ENCODE measurements around the gene GNA14. TPM values are rescaled to one million over a fixed set of nuclear protein-coding genes. Genes with fewer than 3 reads are reported as not detected.

GNA14 gene
- total RNA-seq, 2 experiments from 2014 or later, result not detected

- ChIA-PET POLR2A (no interaction called here), CTCF (ENCODE audit: unreplicated experiment) (no interaction called here)
- no TSS peak for BruUV-seq (replicated peaks)
- no peak overlapping the region for H3K27ac ChIP-seq (ENCODE audit: low read depth, low read length, poor library complexity, severe bottlenecking)
- H3K9me3 ChIP-seq (ENCODE audit: low read length), result 0 out of 2 replicates have a peak, but pooled peaks cover 10% of the 10 kb centered on the region
- no peak overlapping the region for H3K4me3 ChIP-seq (ENCODE audit: low read depth, low read length, poor library complexity, severe bottlenecking)
- intact Hi-C loops (cut with micrococcal nuclease; ENCODE audit: unreplicated experiment), result no loop called here
- TF ChIP-seq EZH2phosphoT487 (IDR thresholded peaks at IDR 0.05; ENCODE audit: borderline replicate concordance, low read depth, low read length), result no peak
- TF ChIP-seq, protein P1, sequence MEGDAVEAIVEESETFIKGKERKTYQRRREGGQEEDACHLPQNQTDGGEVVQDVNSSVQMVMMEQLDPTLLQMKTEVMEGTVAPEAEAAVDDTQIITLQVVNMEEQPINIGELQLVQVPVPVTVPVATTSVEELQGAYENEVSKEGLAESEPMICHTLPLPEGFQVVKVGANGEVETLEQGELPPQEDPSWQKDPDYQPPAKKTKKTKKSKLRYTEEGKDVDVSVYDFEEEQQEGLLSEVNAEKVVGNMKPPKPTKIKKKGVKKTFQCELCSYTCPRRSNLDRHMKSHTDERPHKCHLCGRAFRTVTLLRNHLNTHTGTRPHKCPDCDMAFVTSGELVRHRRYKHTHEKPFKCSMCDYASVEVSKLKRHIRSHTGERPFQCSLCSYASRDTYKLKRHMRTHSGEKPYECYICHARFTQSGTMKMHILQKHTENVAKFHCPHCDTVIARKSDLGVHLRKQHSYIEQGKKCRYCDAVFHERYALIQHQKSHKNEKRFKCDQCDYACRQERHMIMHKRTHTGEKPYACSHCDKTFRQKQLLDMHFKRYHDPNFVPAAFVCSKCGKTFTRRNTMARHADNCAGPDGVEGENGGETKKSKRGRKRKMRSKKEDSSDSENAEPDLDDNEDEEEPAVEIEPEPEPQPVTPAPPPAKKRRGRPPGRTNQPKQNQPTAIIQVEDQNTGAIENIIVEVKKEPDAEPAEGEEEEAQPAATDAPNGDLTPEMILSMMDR (conservative IDR thresholded peaks at IDR 0.05; ENCODE audit: low read length), result no peak
- no peaks in the 10 kb centered on the region for H3K9me2 ChIP-seq (ENCODE audit: insufficient read depth, low read length)
- no peak for DNase-seq (ENCODE audit: low spot score)
- H3K36me3 ChIP-seq (ENCODE audit: insufficient read depth, low read length), result no peaks in the 10 kb centered on the region
- no peaks in the 10 kb centered on the region for H4K20me1 ChIP-seq (ENCODE audit: insufficient read depth, low read length)
- no peak overlapping the region for H3K4me2 ChIP-seq (ENCODE audit: low read length)
- no peaks in the 10 kb centered on the region for H3K79me2 ChIP-seq (ENCODE audit: insufficient read depth, low read depth, low read length)
- no peak overlapping the region for H2AFZ ChIP-seq (ENCODE audit: low read length)
- no peaks in the 10 kb centered on the region for H3K4me1 ChIP-seq (ENCODE audit: insufficient read depth, low read length, poor library complexity, severe bottlenecking)
Measured at GRCh38 chr9:77541600-77541999, 106.5 kb downstream of the GNA14 start.

DNA sequence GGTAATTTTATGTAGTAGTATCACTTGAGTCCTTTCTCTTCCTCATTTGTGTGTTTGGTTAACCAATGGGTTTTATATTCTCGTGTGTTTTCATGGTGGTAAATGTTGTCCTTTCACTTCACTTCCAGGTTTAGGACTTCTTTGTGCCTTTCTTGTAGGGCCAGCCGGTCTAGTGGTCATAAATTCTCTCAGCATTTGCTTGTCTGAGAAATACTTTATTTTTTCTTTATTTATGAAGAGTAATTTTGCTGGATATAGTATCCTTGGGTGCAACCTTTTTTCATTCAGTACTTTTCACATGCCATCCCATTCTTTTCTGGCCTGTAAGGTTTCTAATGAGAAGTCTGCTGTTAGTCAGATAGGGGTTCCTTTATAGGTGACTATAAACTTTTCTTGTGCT lies 107.1 kb downstream of the GNA14 start:
- H3K36me3 ChIP-seq (ENCODE audit: insufficient read depth, low read length), result no peaks in the 10 kb centered on the region
- no peak overlapping the region for H3K4me3 ChIP-seq (ENCODE audit: low read depth, low read length, poor library complexity, severe bottlenecking)
- no peak overlapping the region for H3K4me2 ChIP-seq (ENCODE audit: low read length)
- no peaks in the 10 kb centered on the region for H3K4me1 ChIP-seq (ENCODE audit: insufficient read depth, low read length, poor library complexity, severe bottlenecking)
- H3K79me2 ChIP-seq (ENCODE audit: insufficient read depth, low read depth, low read length), result no peaks in the 10 kb centered on the region
- H3K9me2 ChIP-seq (ENCODE audit: insufficient read depth, low read length), result no peaks in the 10 kb centered on the region
- POLR2A ChIA-PET, result no interaction called here
- DNase-seq (ENCODE audit: low spot score), result no peak
- no peaks in the 10 kb centered on the region for H4K20me1 ChIP-seq (ENCODE audit: insufficient read depth, low read length)
- 0 out of 2 replicates have a peak, but pooled peaks cover 10% of the 10 kb centered on the region for H3K9me3 ChIP-seq (ENCODE audit: low read length)
- no peak overlapping the region for H3K27ac ChIP-seq (ENCODE audit: low read depth, low read length, poor library complexity, severe bottlenecking)
- intact Hi-C loops (cut with micrococcal nuclease; ENCODE audit: unreplicated experiment), result no loop called here
- no peak overlapping the region for H2AFZ ChIP-seq (ENCODE audit: low read length)
- TF ChIP-seq, protein P1 (conservative IDR thresholded peaks at IDR 0.05; ENCODE audit: low read length), result no peak
- no peak for TF ChIP-seq EZH2phosphoT487 (IDR thresholded peaks at IDR 0.05; ENCODE audit: borderline replicate concordance, low read depth, low read length)
- CTCF ChIA-PET (ENCODE audit: unreplicated experiment), result no interaction called here
- no TSS peak for BruUV-seq (replicated peaks)

DNA sequence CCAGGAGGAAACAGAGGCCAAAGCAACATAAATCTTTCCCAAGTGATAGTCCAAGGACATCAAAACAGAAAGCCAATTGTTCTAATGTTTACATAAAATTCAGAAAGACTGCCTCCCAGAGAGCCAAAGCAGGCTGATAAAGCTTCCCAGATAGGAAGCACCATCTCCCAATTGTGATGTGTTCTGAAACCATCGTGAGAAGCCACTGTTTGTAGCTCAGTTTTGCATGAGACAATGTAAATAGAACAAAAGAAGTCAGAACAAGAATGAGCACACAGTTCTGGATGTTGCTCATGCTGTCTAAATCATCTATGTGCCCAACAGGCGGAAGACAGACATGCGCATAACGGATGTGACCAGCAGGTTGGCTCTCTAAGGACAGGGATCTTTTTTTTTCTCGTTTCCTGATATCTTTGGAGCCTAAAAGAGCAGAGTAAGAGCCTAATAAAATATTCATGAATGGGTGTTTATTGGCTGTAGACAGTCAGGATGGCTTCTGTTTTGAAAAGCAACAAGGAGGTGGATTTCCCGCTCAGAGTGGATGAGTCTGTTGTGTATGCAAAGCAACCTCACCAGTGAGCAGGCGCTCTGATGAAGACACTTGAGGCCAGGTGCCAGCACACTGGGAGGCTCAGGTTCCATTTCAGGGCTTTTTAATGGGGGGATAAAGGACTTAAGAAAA lies 113.6 kb downstream of the GNA14 start:
- H3K9me2 ChIP-seq (ENCODE audit: insufficient read depth, low read length), result no peaks in the 10 kb centered on the region
- no peak overlapping the region for H2AFZ ChIP-seq (ENCODE audit: low read length)
- no peak overlapping the region for H3K4me3 ChIP-seq (ENCODE audit: low read depth, low read length, poor library complexity, severe bottlenecking)
- no peaks in the 10 kb centered on the region for H3K79me2 ChIP-seq (ENCODE audit: insufficient read depth, low read depth, low read length)
- no peak for DNase-seq (ENCODE audit: low spot score)
- no TSS peak for BruUV-seq (replicated peaks)
- no peak overlapping the region for H3K27ac ChIP-seq (ENCODE audit: low read depth, low read length, poor library complexity, severe bottlenecking)
- no peak overlapping the region for H3K4me2 ChIP-seq (ENCODE audit: low read length)
- TF ChIP-seq EZH2phosphoT487 (IDR thresholded peaks at IDR 0.05; ENCODE audit: borderline replicate concordance, low read depth, low read length), result no peak
- TF ChIP-seq, protein P1 (conservative IDR thresholded peaks at IDR 0.05; ENCODE audit: low read length), result no peak
- H4K20me1 ChIP-seq (ENCODE audit: insufficient read depth, low read length), result no peaks in the 10 kb centered on the region
- ChIA-PET CTCF (ENCODE audit: unreplicated experiment) (no interaction called here), POLR2A (no interaction called here)
- H3K4me1 ChIP-seq (ENCODE audit: insufficient read depth, low read length, poor library complexity, severe bottlenecking), result no peaks in the 10 kb centered on the region
- no peaks in the 10 kb centered on the region for H3K36me3 ChIP-seq (ENCODE audit: insufficient read depth, low read length)
- H3K9me3 ChIP-seq (ENCODE audit: low read length), result no peaks in the 10 kb centered on the region
- intact Hi-C loops (cut with micrococcal nuclease; ENCODE audit: unreplicated experiment), result no loop called here

All from OCI-LY7 (cell line).